Glutamatergic neuron (in vitro differentiated cells): ENCODE measurements around the gene PLEKHA5. TPM values are rescaled to one million over a fixed set of nuclear protein-coding genes. Genes with fewer than 3 reads are reported as not detected.

Experiments
- DNase-seq: peaks from one replicate; pipeline ENCODE4 v3.0.0; 2022
- H3K27ac Mint-ChIP-seq: one replicate; pipeline ENCODE4 v1.8.0; 2020; ENCODE audit warnings: mild to moderate bottlenecking, mixed read lengths, inconsistent platforms; ENCODE audit not compliant: unreplicated experiment
- H3K27me3 Mint-ChIP-seq: one replicate; pipeline ENCODE4 v1.8.0; 2020; ENCODE audit warnings: mild to moderate bottlenecking, moderate library complexity, mixed read lengths, inconsistent platforms; ENCODE audit not compliant: unreplicated experiment
- H3K36me3 Mint-ChIP-seq: one replicate; pipeline ENCODE4 v1.8.0; 2020; ENCODE audit warnings: mild to moderate bottlenecking, mixed read lengths, inconsistent platforms; ENCODE audit not compliant: unreplicated experiment
- H3K4me1 Mint-ChIP-seq: one replicate; pipeline ENCODE4 v1.8.0; 2020; ENCODE audit warnings: mild to moderate bottlenecking, low read depth, mixed read lengths, inconsistent platforms; ENCODE audit not compliant: unreplicated experiment
- H3K4me3 Mint-ChIP-seq: one replicate; pipeline ENCODE4 v1.8.0; 2020; ENCODE audit warnings: mild to moderate bottlenecking, mixed read lengths, inconsistent platforms; ENCODE audit not compliant: unreplicated experiment
- H3K9me3 Mint-ChIP-seq: one replicate; pipeline ENCODE4 v1.8.0; 2020; ENCODE audit warnings: mild to moderate bottlenecking, moderate library complexity, mixed read lengths, inconsistent platforms; ENCODE audit not compliant: unreplicated experiment
- total RNA-seq: library from RNA; stranded (reverse); fragmentation: NEBNext Ultra II Directional; extraction: Animal tissue kit (Norgen Biotek cat#: 25700); gene quantifications from one replicate; pipeline ENCODE4 v1.2.1, GENCODE V29; 2021; ENCODE audit not compliant: unreplicated experiment
- TF ChIP-seq, protein P1 (sequence below): fragments of 200-600 bp; sonication (generic); IDR thresholded peaks from one replicate; pipeline ENCODE4 v1.5.0; 2021; ENCODE audit not compliant: partially characterized antibody, unreplicated experiment

PLEKHA5 gene
- total RNA-seq, 1 donor from 2014 or later: 314 TPM

DNA sequence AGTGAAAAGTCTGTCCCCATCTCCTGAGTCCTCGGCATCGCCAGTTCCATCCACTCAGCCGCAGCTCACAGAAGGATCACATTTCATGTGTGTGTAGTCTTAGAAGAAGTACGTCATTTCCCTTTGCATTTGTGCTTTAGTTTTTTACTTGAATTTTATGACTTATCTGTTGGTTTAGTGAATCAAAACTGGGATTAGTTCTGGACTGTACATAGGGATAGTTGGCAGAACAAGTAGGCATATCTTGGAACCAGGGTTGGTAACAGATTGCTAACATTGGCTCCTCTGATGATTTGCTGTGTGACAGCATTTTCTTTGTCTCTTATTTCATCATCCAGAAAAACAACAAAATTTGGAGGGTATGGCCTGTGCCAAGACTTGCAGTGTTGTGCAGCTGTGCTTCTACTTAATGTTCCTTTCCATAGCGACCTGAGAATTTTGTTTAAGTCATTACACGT lies 240.2 kb downstream of the PLEKHA5 start:
- peaks cover 8% of the 10 kb centered on the region for H3K9me3 Mint-ChIP-seq
- H3K27me3 Mint-ChIP-seq: peaks cover 11% of the 10 kb centered on the region
- H3K4me1 Mint-ChIP-seq: peaks cover 3% of the 10 kb centered on the region
- peak overlapping the region; percentile 84 for H3K27ac Mint-ChIP-seq
- TF ChIP-seq, protein P1, sequence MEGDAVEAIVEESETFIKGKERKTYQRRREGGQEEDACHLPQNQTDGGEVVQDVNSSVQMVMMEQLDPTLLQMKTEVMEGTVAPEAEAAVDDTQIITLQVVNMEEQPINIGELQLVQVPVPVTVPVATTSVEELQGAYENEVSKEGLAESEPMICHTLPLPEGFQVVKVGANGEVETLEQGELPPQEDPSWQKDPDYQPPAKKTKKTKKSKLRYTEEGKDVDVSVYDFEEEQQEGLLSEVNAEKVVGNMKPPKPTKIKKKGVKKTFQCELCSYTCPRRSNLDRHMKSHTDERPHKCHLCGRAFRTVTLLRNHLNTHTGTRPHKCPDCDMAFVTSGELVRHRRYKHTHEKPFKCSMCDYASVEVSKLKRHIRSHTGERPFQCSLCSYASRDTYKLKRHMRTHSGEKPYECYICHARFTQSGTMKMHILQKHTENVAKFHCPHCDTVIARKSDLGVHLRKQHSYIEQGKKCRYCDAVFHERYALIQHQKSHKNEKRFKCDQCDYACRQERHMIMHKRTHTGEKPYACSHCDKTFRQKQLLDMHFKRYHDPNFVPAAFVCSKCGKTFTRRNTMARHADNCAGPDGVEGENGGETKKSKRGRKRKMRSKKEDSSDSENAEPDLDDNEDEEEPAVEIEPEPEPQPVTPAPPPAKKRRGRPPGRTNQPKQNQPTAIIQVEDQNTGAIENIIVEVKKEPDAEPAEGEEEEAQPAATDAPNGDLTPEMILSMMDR: no peak
- DNase-seq: no peak
- no peak overlapping the region for H3K4me3 Mint-ChIP-seq
- H3K36me3 Mint-ChIP-seq: peaks cover 10% of the 10 kb centered on the region

DNA sequence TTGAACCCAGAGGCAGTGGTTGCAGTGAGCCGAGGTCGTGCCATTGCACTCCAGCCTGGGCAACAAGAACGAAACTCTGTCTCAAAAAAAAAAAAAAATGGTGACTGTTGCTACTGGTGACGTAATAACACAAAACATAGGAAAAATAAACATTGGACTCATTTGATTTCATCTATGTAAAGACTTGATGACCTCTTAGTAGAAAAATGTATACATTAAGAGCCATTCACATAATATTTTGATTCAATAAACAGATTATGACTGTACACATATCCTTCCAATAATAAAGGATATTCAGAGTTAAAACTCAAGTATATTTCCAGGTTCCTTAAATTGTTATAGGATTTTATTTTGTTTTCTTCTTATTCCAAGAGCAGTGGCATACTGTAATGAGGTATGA lies 244.1 kb downstream of the PLEKHA5 start:
- peaks cover 10% of the 10 kb centered on the region for H3K36me3 Mint-ChIP-seq
- no peak overlapping the region for H3K4me3 Mint-ChIP-seq
- H3K27me3 Mint-ChIP-seq: peaks cover 13% of the 10 kb centered on the region
- H3K9me3 Mint-ChIP-seq: peaks cover 3% of the 10 kb centered on the region
- no peak overlapping the region for H3K27ac Mint-ChIP-seq
- H3K4me1 Mint-ChIP-seq: peaks cover 3% of the 10 kb centered on the region
- no peak for DNase-seq
- TF ChIP-seq, protein P1: no peak

DNA sequence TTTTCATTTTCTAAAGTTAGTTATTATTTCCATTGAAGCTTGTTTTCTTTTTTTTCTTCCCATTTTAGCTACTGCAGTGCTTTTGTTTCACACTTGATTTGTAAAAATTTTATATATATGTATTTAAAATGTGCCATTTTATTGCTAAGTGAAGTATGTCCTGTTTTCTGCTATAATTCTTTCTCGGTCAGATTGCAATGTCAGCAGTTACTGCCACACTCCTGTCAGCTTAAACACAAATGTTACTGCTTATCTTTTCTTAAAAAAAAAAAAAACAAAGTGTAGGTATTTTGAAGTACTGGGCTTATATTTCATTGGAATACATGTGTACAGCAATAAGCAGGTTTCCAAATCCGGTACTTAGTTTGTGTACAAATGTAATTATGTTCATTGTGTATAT lies 246.4 kb downstream of the PLEKHA5 start:
- TF ChIP-seq, protein P1: no peak
- Mint-ChIP-seq H3K27me3 (peaks cover 11% of the 10 kb centered on the region), H3K36me3 (peaks cover 9% of the 10 kb centered on the region), H3K4me1 (no peaks in the 10 kb centered on the region), H3K9me3 (peaks cover 5% of the 10 kb centered on the region), H3K27ac (no peak overlapping the region), H3K4me3 (no peak overlapping the region)
- DNase-seq: no peak

DNA sequence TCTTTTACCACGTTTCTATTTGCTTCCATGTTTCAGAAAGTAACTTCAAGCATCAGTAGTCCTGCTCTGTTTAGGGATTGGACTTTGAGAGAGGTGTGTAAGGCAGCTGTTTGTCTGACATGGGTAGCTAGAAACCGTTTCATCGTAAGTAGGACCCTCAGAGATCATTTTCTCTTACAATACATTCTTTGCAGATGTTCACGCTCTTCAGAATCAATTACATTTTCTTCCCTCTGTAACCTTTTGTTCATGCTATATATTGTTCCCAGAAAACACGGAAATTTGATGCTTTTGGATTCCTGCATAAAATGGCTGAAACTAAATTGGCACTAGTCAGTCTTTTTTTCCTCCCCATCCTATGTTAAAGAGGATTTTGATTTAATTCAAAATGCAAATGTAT lies 247.2 kb downstream of the PLEKHA5 start:
- Mint-ChIP-seq H3K4me1 (peaks cover 5% of the 10 kb centered on the region), H3K27ac (no peak overlapping the region), H3K36me3 (peaks cover 3% of the 10 kb centered on the region), H3K27me3 (peaks cover 12% of the 10 kb centered on the region), H3K9me3 (peaks cover 10% of the 10 kb centered on the region), H3K4me3 (no peak overlapping the region)
- TF ChIP-seq, protein P1: no peak
- no peak for DNase-seq

DNA sequence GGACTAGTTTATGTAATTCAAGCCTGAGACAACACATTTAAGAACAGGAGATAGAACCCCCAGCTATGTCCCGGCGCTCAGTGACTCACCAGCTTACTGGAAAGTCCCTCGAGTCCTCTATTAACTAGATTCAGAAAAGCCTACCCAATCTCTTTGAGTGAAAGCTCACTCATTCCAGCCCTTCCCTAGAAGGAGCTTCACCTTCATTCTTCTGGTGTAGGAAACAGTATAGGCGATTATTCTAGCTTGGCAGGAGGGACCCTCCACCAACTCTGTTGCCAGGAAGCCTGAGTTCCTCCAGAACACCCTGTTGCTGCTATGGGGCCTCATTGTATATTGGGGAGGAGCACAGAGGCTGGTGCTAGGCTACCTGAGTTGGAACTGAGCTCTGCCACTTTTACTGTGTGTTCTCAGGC lies 252.6 kb downstream of the PLEKHA5 start:
- peaks cover 10% of the 10 kb centered on the region for H3K27me3 Mint-ChIP-seq
- H3K36me3 Mint-ChIP-seq: peaks cover 9% of the 10 kb centered on the region
- no peak for DNase-seq
- no peak overlapping the region for H3K27ac Mint-ChIP-seq
- H3K9me3 Mint-ChIP-seq: peaks cover 18% of the 10 kb centered on the region
- peaks cover 5% of the 10 kb centered on the region for H3K4me1 Mint-ChIP-seq
- TF ChIP-seq, protein P1: no peak
- H3K4me3 Mint-ChIP-seq: no peak overlapping the region
